B cell (primary cell): ENCODE data around the gene NWD2. TPM values are rescaled to one million over a fixed set of nuclear protein-coding genes. Genes with fewer than 3 reads are reported as not detected.

ENCODE experiments used
- ATAC-seq: fragments of 200-7000 bp; cut with Tn5 transposase; one replicate; pipeline ENCODE4 v1.10.0; 2021; ENCODE audit warnings: low read depth, mild to moderate bottlenecking, moderate number of reproducible peaks, moderate library complexity
- CTCF ChIA-PET: fragments of 350-600 bp; sonication (Branson Sonifier 250); formaldehyde crosslinking; loops from one replicate; lab custom pipeline; 2021; ENCODE audit warnings: antibody characterized with exemption, inconsistent platforms; lab: Charles Lee
- POLR2A ChIA-PET: fragments of 350-600 bp; sonication (Branson Sonifier 250); formaldehyde crosslinking; loops from one replicate; lab custom pipeline; 2021; ENCODE audit warnings: antibody characterized with exemption; lab: Charles Lee
- DNase-seq: peaks from one replicate; pipeline ENCODE4 v3.0.0; 2013
- H2AFZ ChIP-seq: 2 replicates; pipeline ENCODE4 v1.6.1; 2012; ENCODE audit warnings: mild to moderate bottlenecking, low read depth, low read length; ENCODE audit not compliant: insufficient read depth, poor library complexity, severe bottlenecking
- H3K27ac ChIP-seq, 2 donors: 1 replicate in 1 of 2; 2 replicates in 1 of 2; pipeline ENCODE4 v1.5.1; 2012 to 2013; ENCODE audit warnings: low read length in 2 of 2, mild to moderate bottlenecking in 2 of 2, moderate library complexity in 1 of 2
- H3K27me3 ChIP-seq, 4 experiments: fragments of 200-600 bp in 1 of 4; sonication (generic) in 1 of 4; replicated peaks in 1 of 4; 1 replicate in 2 of 4; 2 replicates in 2 of 4; pipeline versions ENCODE4 v1.6.1 to v1.7.0; 2013 to 2016; ENCODE audit warnings: low read length in 3 of 4, mild to moderate bottlenecking in 2 of 4, mixed read lengths in 1 of 4, moderate library complexity in 1 of 4; ENCODE audit not compliant: insufficient read depth in 4 of 4, control insufficient read depth in 3 of 4; ENCODE audit errors: control extremely low read depth in 1 of 4
- H3K36me3 ChIP-seq, 2 experiments: replicated peaks in 1 of 2; 1 replicate in 1 of 2; 2 replicates in 1 of 2; pipeline versions ENCODE4 v1.6.1 to v1.7.1; 2013; ENCODE audit warnings: low read length in 1 of 2; ENCODE audit not compliant: insufficient read depth in 2 of 2, control insufficient read depth in 1 of 2; ENCODE audit errors: control extremely low read depth in 1 of 2, extremely low read depth in 1 of 2
- H3K4me1 ChIP-seq, 2 donors: fragments of 200-600 bp in 1 of 2; sonication (generic) in 1 of 2; 1 replicate in 1 of 2; 2 replicates in 1 of 2; pipeline versions ENCODE4 v1.5.1 to v1.6.1; 2013 to 2017; ENCODE audit warnings: low read length in 2 of 2; ENCODE audit not compliant: control insufficient read depth in 2 of 2, insufficient read depth in 2 of 2
- H3K4me2 ChIP-seq: replicated peaks from 2 replicates; pipeline ENCODE3; 2012; ENCODE audit warnings: mild to moderate bottlenecking, low read depth, low read length; ENCODE audit not compliant: poor library complexity, severe bottlenecking
- H3K4me3 ChIP-seq, 5 experiments: fragments of 200-600 bp in 1 of 5; sonication (generic) in 1 of 5; 1 replicate in 3 of 5; 2 replicates in 2 of 5; pipeline versions ENCODE4 v1.5.1 to v1.7.0; 2011 to 2016; ENCODE audit warnings: low read length in 4 of 5, mild to moderate bottlenecking in 4 of 5, low read depth in 2 of 5, control low read depth in 1 of 5, moderate library complexity in 1 of 5; ENCODE audit not compliant: insufficient read depth in 1 of 5; ENCODE audit errors: control extremely low read depth in 1 of 5, extremely low read depth in 1 of 5
- H3K79me2 ChIP-seq: fragments of 200-600 bp; sonication (generic); one replicate; pipeline ENCODE4 v1.6.0; 2016; ENCODE audit warnings: low read length; ENCODE audit not compliant: control insufficient read depth, insufficient read depth
- H3K9ac ChIP-seq: fragments of 200-600 bp; sonication (generic); 2 replicates; pipeline ENCODE4 v1.6.1; 2017; ENCODE audit warnings: mild to moderate bottlenecking, low read length, moderate library complexity
- H3K9me3 ChIP-seq, 3 donors: one replicate each; pipeline versions ENCODE4 v1.6.1 to v1.7.1; 2013; ENCODE audit warnings: low read length in 2 of 3; ENCODE audit not compliant: control insufficient read depth in 2 of 3, insufficient read depth in 1 of 3; ENCODE audit errors: control extremely low read depth in 1 of 3
- H4K20me1 ChIP-seq: 2 replicates; pipeline ENCODE4 v1.6.0; 2012; ENCODE audit warnings: mild to moderate bottlenecking, low read length; ENCODE audit not compliant: insufficient read depth, control insufficient read depth, poor library complexity, severe bottlenecking
- H3K27ac Mint-ChIP-seq: one replicate; pipeline ENCODE4 v1.8.0; 2021; ENCODE audit warnings: mixed read lengths
- H3K27me3 Mint-ChIP-seq: one replicate; pipeline ENCODE4 v1.8.0; 2021; ENCODE audit warnings: mixed read lengths
- H3K4me1 Mint-ChIP-seq: one replicate; pipeline ENCODE4 v1.8.0; 2021; ENCODE audit warnings: mixed read lengths
- H3K4me3 Mint-ChIP-seq: one replicate; pipeline ENCODE4 v1.8.0; 2021; ENCODE audit warnings: mixed read lengths
- H3K9me3 Mint-ChIP-seq: one replicate; pipeline ENCODE4 v1.8.0; 2022; ENCODE audit warnings: mixed read lengths; ENCODE audit not compliant: insufficient read depth
- EZH2 ChIP-seq: IDR thresholded peaks from 2 replicates; pipeline ENCODE4 v1.6.1; 2012; ENCODE audit warnings: borderline replicate concordance, low read depth, mild to moderate bottlenecking, moderate library complexity, low read length; ENCODE audit not compliant: insufficient read depth, poor library complexity, severe bottlenecking
- WGBS: methylation state at CpG from one replicate; pipeline ENCODE4 v1.1.5; 2013; ENCODE audit warnings: missing lambda C conversion rate; ENCODE audit not compliant: insufficient coverage; 5-methylcytosine and 5-hydroxymethylcytosine counted together
- intact Hi-C: fragments of 100-400 bp; cut with micrococcal nuclease; formaldehyde crosslinking; loops from one replicate; pipeline ENCODE4 v1.10.0; 2022
- polyA plus RNA-seq: library from polyadenylated mRNA; depleted of rRNA; stranded (reverse); fragments of >200 nt; gene quantifications from 2 replicates; pipeline ENCODE4 v1.2.3, GENCODE V29; 2012
- total RNA-seq, 2 donors: library from RNA; stranded (reverse); fragments of 120-200 nt in 1 of 2; gene quantifications; 1 replicate in 1 of 2; 2 replicates in 1 of 2; pipeline versions ENCODE4 v1.2.3 to v1.2.4, GENCODE V29; 2013 to 2022
- TF ChIP-seq, protein P1 (sequence below): fragments of 200-600 bp; IDR thresholded peaks from one replicate; pipeline ENCODE4 v1.8.0; 2022; ENCODE audit warnings: antibody characterized with exemption, mild to moderate bottlenecking

Gene NWD2
- total and polyA plus RNA-seq, 2 donors (not counting 1 experiment from before 2014, with no cell fraction given): not detected

DNA sequence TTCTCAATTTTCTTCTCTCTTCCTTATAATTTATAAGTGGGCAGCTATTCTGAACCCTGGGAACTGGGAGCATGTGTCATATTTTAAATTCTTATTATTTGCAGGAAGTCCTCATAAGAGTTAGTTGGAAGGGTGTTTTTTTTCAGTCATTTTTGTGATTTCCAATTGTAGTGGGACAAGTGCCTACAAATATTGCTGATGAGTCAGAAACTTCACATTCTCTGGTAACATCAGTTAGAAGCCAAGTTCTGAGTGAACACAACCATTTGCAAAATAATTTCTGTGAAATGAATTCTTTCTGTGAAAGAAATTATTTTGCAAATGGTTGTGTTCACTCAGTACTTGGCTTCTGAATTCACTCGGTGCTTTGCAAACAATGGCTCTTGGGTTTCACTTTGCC, 20.8 kb upstream of the NWD2 start:
- intact Hi-C loops: no loop called here
- TF ChIP-seq EZH2: no peak
- TF ChIP-seq, protein P1, sequence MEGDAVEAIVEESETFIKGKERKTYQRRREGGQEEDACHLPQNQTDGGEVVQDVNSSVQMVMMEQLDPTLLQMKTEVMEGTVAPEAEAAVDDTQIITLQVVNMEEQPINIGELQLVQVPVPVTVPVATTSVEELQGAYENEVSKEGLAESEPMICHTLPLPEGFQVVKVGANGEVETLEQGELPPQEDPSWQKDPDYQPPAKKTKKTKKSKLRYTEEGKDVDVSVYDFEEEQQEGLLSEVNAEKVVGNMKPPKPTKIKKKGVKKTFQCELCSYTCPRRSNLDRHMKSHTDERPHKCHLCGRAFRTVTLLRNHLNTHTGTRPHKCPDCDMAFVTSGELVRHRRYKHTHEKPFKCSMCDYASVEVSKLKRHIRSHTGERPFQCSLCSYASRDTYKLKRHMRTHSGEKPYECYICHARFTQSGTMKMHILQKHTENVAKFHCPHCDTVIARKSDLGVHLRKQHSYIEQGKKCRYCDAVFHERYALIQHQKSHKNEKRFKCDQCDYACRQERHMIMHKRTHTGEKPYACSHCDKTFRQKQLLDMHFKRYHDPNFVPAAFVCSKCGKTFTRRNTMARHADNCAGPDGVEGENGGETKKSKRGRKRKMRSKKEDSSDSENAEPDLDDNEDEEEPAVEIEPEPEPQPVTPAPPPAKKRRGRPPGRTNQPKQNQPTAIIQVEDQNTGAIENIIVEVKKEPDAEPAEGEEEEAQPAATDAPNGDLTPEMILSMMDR: no peak
- H3K9me3 Mint-ChIP-seq: no peaks in the 10 kb centered on the region
- H3K36me3 ChIP-seq: no peaks in the 10 kb centered on the region
- no peaks in the 10 kb centered on the region for H3K27me3 ChIP-seq
- H3K4me3 ChIP-seq: no peak overlapping the region
- 100% methylated on average over 1 of the region's 1 CpG for WGBS
- ChIA-PET CTCF (no interaction called here), POLR2A (no interaction called here)
- no peak overlapping the region for H3K4me3 Mint-ChIP-seq
- H2AFZ ChIP-seq: no peak overlapping the region
- no peaks in the 10 kb centered on the region for H3K4me1 Mint-ChIP-seq
- ATAC-seq (no peak), DNase-seq (no peak)
- no peak overlapping the region for H3K9ac ChIP-seq
- H3K4me1 ChIP-seq: no peaks in the 10 kb centered on the region
- H3K79me2 ChIP-seq: no peaks in the 10 kb centered on the region
- H3K27ac ChIP-seq: no peak overlapping the region
- no peaks in the 10 kb centered on the region for H4K20me1 ChIP-seq
- no peaks in the 10 kb centered on the region for H3K27me3 Mint-ChIP-seq
- H3K27ac Mint-ChIP-seq: no peak overlapping the region
- H3K4me2 ChIP-seq: no peak overlapping the region
- H3K9me3 ChIP-seq: no peaks in the 10 kb centered on the region

DNA sequence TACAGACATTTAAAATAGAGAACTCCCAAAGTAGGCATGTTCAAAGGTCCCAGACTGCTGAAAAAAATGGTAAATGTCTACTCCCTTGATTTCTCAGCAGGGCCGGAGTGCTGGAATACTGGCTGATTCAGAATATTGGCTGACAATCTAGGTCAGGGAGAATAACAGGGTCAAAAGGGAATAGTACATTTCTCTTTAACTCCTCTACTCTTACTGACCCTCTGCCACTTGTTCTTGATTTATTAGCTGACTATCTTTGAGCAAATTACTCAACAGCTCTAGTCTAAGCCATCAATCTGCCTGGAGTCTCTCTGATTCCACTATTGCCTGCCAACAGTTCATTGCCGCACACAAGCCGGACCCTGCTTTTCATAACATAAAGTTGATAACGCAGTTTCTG, 19.7 kb upstream of the NWD2 start:
- H3K4me1 Mint-ChIP-seq: no peaks in the 10 kb centered on the region
- intact Hi-C loops: no loop called here
- POLR2A ChIA-PET: no interaction called here

More for the DNA sequence above, 19.7 kb upstream of the NWD2 start:
- Histone ChIP-seq H3K4me2 (no peak overlapping the region), H2AFZ (no peak overlapping the region), H4K20me1 (no peaks in the 10 kb centered on the region), H3K27ac (no peak overlapping the region), H3K27me3 (no peaks in the 10 kb centered on the region), H3K79me2 (no peaks in the 10 kb centered on the region), H3K9ac (no peak overlapping the region), H3K4me1 (no peaks in the 10 kb centered on the region), H3K9me3 (no peaks in the 10 kb centered on the region), H3K4me3 (no peak overlapping the region), H3K36me3 (no peaks in the 10 kb centered on the region)
- ATAC-seq: no peak
- H3K27ac Mint-ChIP-seq: no peak overlapping the region
- H3K4me3 Mint-ChIP-seq: no peak overlapping the region
- H3K27me3 Mint-ChIP-seq: no peaks in the 10 kb centered on the region
- CTCF ChIA-PET: no interaction called here
- 87% methylated on average over 3 of the region's 4 CpGs for WGBS
- no peak for DNase-seq
- no peaks in the 10 kb centered on the region for H3K9me3 Mint-ChIP-seq
- TF ChIP-seq EZH2: no peak
- TF ChIP-seq, protein P1: no peak
